Liver (tissue), 3 donors: ENCODE results near the gene SCAF8.

Source experiments
- FOXA1 ChIP-seq: IDR thresholded peaks from 2 replicates; pipeline ENCODE4 v1.6.1; 2016; ENCODE audit warnings: antibody characterized with exemption
- GABPA ChIP-seq, 2 donors: IDR thresholded peaks in 1 of 2; conservative IDR thresholded peaks in 1 of 2; 2 replicates each; pipeline ENCODE4 v1.6.1; 2016; ENCODE audit warnings: antibody characterized with exemption in 2 of 2, mild to moderate bottlenecking in 1 of 2, moderate library complexity in 1 of 2
- HNF4G ChIP-seq: IDR thresholded peaks from 2 replicates; pipeline ENCODE4 v1.6.1; 2016; ENCODE audit warnings: antibody characterized with exemption
- JUND ChIP-seq, 2 donors: IDR thresholded peaks; 2 replicates each; pipeline ENCODE4 v1.6.1; 2016; ENCODE audit warnings: antibody characterized with exemption in 2 of 2
- RAD21 ChIP-seq, 2 donors: IDR thresholded peaks; 2 replicates each; pipeline ENCODE4 v1.6.1; 2016; ENCODE audit warnings: antibody characterized with exemption in 2 of 2, mild to moderate bottlenecking in 2 of 2
- SP1 ChIP-seq: IDR thresholded peaks from 2 replicates; pipeline ENCODE4 v1.6.1; 2018; ENCODE audit warnings: antibody characterized with exemption, mild to moderate bottlenecking
- TAF1 ChIP-seq: conservative IDR thresholded peaks from 2 replicates; pipeline ENCODE4 v1.6.1; 2016; ENCODE audit warnings: antibody characterized with exemption, mild to moderate bottlenecking
- YY1 ChIP-seq: IDR thresholded peaks from 2 replicates; pipeline ENCODE4 v1.6.1; 2016; ENCODE audit warnings: antibody characterized with exemption, mild to moderate bottlenecking
- TF ChIP-seq, protein P1 (sequence below): fragments of 150-350 bp; IDR thresholded peaks from 2 replicates; pipeline ENCODE4 v1.5.1; 2017; ENCODE audit warnings: improper control_type of control experiment, low read depth, low read length; ENCODE audit not compliant: missing input control
- TF ChIP-seq, protein P2 (sequence below): IDR thresholded peaks from 2 replicates; pipeline ENCODE4 v1.6.1; 2016; ENCODE audit warnings: antibody characterized with exemption
- TF ChIP-seq, protein P3 (sequence below): IDR thresholded peaks from 2 replicates; pipeline ENCODE4 v1.6.1; 2016; ENCODE audit warnings: antibody characterized with exemption
- TF ChIP-seq, protein P4 (sequence below): IDR thresholded peaks from 2 replicates; pipeline ENCODE4 v1.6.1; 2016; ENCODE audit warnings: antibody characterized with exemption, mild to moderate bottlenecking
- donor health status: healthy.
- donor health status: healthy.

DNA sequence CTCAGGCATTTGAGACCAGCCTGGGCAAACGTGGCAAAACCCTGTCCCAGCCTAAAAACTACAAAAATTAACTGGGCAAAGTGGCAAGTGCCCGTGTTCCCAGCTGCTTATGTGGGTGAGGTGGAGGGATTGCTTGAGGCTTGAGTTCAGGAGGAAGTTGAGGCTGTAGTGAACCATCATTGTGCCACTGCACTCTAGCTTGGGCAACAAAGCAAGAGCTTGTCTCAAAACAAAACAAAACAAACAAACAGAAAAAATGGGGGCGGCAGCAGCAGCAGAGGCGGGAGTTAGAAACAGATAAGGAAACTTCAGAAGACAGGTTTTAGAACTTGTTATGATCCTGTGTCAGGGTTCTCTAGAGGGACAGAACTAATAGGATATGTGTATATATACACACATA, 49.0 kb downstream of the SCAF8 start:
- TF ChIP-seq TAF1 (no peak), SP1 (no peak), JUND (IDR thresholded peaks at IDR 0.05) (no peak), FOXA1 (no peak), RAD21 (IDR thresholded peaks at IDR 0.05) (no peak), YY1 (no peak), HNF4G (no peak), GABPA (IDR thresholded peaks at IDR 0.05 in 1 of 2, conservative IDR thresholded peaks at IDR 0.05 in 1 of 2) (no peak)
- TF ChIP-seq, protein P1, sequence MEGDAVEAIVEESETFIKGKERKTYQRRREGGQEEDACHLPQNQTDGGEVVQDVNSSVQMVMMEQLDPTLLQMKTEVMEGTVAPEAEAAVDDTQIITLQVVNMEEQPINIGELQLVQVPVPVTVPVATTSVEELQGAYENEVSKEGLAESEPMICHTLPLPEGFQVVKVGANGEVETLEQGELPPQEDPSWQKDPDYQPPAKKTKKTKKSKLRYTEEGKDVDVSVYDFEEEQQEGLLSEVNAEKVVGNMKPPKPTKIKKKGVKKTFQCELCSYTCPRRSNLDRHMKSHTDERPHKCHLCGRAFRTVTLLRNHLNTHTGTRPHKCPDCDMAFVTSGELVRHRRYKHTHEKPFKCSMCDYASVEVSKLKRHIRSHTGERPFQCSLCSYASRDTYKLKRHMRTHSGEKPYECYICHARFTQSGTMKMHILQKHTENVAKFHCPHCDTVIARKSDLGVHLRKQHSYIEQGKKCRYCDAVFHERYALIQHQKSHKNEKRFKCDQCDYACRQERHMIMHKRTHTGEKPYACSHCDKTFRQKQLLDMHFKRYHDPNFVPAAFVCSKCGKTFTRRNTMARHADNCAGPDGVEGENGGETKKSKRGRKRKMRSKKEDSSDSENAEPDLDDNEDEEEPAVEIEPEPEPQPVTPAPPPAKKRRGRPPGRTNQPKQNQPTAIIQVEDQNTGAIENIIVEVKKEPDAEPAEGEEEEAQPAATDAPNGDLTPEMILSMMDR, result no peak
- TF ChIP-seq, protein P2, sequence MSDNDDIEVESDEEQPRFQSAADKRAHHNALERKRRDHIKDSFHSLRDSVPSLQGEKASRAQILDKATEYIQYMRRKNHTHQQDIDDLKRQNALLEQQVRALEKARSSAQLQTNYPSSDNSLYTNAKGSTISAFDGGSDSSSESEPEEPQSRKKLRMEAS, result no peak
- TF ChIP-seq, protein P3, sequence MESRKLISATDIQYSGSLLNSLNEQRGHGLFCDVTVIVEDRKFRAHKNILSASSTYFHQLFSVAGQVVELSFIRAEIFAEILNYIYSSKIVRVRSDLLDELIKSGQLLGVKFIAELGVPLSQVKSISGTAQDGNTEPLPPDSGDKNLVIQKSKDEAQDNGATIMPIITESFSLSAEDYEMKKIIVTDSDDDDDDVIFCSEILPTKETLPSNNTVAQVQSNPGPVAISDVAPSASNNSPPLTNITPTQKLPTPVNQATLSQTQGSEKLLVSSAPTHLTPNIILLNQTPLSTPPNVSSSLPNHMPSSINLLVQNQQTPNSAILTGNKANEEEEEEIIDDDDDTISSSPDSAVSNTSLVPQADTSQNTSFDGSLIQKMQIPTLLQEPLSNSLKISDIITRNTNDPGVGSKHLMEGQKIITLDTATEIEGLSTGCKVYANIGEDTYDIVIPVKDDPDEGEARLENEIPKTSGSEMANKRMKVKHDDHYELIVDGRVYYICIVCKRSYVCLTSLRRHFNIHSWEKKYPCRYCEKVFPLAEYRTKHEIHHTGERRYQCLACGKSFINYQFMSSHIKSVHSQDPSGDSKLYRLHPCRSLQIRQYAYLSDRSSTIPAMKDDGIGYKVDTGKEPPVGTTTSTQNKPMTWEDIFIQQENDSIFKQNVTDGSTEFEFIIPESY, result no peak
- TF ChIP-seq, protein P4, sequence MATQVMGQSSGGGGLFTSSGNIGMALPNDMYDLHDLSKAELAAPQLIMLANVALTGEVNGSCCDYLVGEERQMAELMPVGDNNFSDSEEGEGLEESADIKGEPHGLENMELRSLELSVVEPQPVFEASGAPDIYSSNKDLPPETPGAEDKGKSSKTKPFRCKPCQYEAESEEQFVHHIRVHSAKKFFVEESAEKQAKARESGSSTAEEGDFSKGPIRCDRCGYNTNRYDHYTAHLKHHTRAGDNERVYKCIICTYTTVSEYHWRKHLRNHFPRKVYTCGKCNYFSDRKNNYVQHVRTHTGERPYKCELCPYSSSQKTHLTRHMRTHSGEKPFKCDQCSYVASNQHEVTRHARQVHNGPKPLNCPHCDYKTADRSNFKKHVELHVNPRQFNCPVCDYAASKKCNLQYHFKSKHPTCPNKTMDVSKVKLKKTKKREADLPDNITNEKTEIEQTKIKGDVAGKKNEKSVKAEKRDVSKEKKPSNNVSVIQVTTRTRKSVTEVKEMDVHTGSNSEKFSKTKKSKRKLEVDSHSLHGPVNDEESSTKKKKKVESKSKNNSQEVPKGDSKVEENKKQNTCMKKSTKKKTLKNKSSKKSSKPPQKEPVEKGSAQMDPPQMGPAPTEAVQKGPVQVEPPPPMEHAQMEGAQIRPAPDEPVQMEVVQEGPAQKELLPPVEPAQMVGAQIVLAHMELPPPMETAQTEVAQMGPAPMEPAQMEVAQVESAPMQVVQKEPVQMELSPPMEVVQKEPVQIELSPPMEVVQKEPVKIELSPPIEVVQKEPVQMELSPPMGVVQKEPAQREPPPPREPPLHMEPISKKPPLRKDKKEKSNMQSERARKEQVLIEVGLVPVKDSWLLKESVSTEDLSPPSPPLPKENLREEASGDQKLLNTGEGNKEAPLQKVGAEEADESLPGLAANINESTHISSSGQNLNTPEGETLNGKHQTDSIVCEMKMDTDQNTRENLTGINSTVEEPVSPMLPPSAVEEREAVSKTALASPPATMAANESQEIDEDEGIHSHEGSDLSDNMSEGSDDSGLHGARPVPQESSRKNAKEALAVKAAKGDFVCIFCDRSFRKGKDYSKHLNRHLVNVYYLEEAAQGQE, result no peak
